Fibroblast of the aortic adventitia (primary cell): ENCODE data around the gene BBS1. TPM values are rescaled to one million over a fixed set of nuclear protein-coding genes. Genes with fewer than 3 reads are reported as not detected.

Experiments
- DNase-seq: peaks from one replicate; pipeline ENCODE4 v3.0.0-alpha.2; 2010; ENCODE audit warnings: low read depth
- H3K4me3 ChIP-seq: 2 replicates; pipeline ENCODE4 v1.5.1; 2011; ENCODE audit warnings: low read depth, mild to moderate bottlenecking, control low read depth, low read length, moderate library complexity
- total RNA-seq: library from RNA; depleted of rRNA; stranded (reverse); fragments of >200 nt; gene quantifications from 2 replicates; pipeline ENCODE4 v1.2.3, GENCODE V29; 2012; ENCODE audit warnings: low replicate concordance
- TF ChIP-seq, protein P1 (sequence below): IDR thresholded peaks from 2 replicates; pipeline ENCODE4 v1.5.1; 2011; ENCODE audit warnings: mild to moderate bottlenecking, low read length, control low read depth, inconsistent platforms; ENCODE audit not compliant: insufficient read depth

The BBS1 gene
- total RNA-seq, 1 donor = 41.7 TPM

DNA sequence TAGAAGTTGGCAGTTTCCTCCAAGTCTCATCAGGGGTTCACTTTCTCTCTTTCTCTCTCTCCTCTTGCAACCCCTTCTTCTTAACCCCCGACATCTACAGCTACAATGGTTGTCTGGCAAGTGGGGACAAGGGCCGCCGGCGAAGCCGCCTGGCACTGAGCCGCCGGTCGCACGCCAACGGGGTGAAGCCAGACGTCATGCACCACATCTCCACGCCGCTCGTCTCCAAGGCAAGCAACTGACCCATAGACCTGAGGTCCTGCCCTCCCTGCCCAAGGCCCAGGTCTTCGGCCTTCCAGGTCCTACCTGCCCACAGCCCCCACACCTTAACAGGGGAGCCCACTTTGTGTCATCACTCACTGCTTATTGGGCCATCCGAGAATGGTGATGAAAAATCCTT is 39.3 kb upstream of the BBS1 start:
- TF ChIP-seq, protein P1, sequence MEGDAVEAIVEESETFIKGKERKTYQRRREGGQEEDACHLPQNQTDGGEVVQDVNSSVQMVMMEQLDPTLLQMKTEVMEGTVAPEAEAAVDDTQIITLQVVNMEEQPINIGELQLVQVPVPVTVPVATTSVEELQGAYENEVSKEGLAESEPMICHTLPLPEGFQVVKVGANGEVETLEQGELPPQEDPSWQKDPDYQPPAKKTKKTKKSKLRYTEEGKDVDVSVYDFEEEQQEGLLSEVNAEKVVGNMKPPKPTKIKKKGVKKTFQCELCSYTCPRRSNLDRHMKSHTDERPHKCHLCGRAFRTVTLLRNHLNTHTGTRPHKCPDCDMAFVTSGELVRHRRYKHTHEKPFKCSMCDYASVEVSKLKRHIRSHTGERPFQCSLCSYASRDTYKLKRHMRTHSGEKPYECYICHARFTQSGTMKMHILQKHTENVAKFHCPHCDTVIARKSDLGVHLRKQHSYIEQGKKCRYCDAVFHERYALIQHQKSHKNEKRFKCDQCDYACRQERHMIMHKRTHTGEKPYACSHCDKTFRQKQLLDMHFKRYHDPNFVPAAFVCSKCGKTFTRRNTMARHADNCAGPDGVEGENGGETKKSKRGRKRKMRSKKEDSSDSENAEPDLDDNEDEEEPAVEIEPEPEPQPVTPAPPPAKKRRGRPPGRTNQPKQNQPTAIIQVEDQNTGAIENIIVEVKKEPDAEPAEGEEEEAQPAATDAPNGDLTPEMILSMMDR = no peak
- no peak overlapping the region for H3K4me3 ChIP-seq
- DNase-seq = no peak

DNA sequence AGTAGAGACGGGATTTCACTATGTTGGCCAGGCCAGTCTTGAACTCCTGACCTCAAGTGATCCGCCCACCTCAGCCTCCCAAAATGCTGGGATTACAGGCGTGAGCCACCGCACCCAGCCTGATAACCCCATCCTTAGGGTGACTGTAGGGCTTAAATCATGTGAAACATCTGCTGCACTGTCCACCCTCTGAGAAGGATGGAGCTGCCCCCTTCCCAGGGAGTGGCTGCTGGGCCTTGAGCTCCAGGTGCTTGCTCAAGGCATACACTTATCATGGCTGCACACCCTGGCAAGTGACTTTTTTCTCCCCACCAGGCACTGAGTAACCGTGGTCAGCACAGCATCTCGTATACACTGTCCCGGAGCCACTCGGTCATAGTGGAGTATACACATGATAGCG is 38.4 kb upstream of the BBS1 start:
- TF ChIP-seq, protein P1 = no peak
- no peak overlapping the region for H3K4me3 ChIP-seq
- DNase-seq = no peak

DNA sequence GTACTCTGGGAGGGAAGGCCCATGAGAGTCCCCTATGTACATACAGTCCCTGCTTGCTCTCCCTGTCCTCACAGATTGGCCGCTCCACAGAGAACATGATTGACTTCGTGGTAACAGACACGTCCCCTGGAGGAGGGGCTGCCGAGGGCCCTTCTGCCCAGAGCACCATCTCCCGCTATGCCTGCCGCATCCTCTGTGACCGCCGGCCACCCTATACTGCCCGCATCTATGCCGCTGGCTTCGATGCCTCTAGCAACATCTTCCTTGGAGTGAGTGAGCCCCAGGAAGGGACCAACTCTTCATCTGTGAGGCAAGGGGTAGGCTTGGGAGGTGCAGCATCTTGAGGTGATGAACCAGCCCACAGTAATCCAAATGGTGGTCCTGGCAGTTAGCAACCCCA is 37.3 kb upstream of the BBS1 start:
- TF ChIP-seq, protein P1 = no peak
- H3K4me3 ChIP-seq = no peak overlapping the region
- DNase-seq = no peak

DNA sequence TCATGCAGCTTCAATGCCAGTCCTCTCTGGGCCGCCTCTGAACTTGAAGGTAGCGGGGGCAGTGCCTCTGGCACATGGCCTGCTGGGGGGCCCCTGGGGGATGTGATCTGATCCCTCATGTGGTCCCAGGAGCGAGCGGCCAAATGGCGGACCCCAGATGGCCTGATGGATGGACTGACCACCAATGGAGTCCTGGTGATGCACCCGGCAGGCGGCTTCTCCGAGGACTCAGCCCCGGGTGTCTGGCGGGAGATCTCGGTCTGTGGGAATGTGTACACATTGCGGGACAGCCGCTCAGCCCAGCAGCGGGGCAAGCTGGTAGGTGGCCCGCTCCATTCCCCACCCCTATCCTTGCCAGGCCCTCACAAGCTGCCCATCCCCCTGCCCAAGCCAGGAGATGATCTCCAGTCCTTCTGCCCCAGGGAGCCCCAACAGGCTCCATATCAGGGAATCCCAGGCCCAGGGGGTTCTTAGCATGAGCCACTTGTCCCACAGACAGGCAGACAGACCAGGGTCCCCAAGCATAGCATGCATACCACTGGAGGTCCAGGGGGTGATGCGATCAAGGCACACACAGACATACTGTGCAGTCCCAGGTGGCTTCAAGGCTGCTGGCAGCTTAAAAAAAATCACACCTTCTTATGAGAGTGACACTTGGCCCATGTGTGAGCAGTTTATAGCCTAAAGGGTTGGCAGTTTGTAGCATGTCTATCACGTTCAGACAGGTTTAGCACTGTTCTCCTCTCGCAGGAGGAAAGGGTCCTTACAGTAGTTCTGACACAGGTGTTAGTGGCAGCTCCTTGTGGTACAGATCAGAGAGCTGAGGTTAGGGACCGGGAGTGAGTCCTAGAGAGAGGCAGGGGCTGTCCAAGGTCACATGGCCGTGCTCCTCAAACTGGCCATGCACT is 36.6 kb upstream of the BBS1 start:
- TF ChIP-seq, protein P1 = no peak
- DNase-seq = no peak
- H3K4me3 ChIP-seq = no peak overlapping the region

DNA sequence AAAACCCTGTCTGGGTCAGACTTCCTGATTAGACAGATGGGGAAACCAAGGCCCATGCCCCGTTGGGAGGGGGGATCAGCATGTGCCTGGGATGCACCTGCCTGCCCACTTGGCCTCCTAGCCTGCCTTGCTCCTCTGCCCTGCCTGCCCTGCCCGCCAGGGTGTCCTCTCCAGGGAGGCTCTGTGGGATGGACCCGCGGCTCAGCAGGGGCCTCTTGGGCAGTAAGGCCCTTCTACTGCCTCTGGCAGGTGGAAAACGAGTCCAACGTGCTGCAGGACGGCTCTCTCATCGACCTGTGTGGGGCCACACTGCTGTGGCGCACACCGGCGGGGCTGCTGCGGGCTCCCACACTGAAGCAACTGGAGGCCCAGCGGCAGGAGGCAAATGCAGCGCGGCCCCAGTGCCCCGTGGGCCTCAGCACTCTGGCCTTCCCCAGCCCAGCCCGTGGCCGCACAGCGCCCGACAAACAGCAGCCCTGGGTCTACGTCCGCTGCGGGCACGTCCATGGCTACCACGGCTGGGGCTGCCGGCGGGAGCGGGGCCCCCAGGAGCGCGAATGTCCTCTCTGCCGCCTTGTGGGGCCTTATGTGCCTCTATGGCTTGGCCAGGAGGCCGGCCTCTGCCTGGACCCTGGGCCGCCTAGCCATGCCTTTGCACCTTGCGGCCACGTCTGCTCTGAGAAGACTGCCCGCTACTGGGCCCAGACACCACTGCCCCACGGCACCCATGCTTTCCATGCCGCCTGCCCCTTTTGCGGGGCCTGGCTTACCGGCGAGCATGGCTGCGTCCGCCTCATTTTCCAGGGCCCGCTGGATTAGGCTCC is 34.9 kb upstream of the BBS1 start:
- DNase-seq = no peak
- TF ChIP-seq, protein P1 = no peak
- no peak overlapping the region for H3K4me3 ChIP-seq

DNA sequence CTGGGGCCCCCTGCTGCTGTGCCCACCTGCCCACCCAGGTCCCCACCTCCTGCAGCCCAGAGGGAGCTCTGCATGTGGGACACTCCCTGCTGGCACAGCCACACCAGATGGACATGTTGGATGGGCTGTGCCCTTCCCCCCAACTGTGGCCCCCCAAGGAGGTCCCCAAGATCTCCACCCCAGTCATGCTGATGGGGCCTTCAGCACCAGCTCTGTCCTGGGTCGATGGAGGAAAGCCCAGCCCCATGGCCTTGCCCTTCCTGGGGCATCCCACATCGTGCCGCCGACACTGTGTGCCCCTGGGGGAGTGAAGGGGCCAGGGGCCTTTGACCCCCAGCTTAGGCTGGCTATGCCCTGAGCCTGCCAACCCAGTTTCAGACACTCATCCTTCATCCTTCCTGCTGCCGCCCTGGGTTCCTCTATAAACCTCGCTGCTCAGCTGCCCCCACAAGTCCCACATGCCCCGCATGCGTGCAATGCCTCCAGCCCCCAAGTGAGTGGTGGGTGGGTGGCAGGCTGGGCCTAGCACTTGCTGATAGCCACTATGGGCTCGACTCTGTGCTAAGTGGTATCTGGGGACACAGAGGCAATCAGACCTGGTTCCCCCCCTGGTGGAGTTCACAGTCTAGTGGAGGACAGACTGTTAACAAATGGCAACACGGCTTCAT is 34.1 kb upstream of the BBS1 start:
- H3K4me3 ChIP-seq = no peak overlapping the region
- TF ChIP-seq, protein P1 = no peak
- no peak for DNase-seq
